ENCODE measurements around the gene PLK1.

Gene PLK1

DNA sequence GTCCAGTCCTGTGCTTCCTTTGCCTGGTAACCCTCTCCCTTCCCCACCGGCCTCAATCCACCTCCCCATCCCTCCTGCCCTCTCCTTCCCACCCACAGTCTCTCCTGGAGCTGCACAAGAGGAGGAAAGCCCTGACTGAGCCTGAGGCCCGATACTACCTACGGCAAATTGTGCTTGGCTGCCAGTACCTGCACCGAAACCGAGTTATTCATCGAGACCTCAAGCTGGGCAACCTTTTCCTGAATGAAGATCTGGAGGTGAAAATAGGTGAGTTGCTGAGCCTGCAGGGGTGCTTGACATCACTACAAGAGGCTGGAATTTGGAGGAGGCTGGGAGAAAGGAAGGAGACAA is 1.3 kb downstream of the PLK1 start:
- no peak for DNase-seq (ENCODE audit: low spot score)

DNA sequence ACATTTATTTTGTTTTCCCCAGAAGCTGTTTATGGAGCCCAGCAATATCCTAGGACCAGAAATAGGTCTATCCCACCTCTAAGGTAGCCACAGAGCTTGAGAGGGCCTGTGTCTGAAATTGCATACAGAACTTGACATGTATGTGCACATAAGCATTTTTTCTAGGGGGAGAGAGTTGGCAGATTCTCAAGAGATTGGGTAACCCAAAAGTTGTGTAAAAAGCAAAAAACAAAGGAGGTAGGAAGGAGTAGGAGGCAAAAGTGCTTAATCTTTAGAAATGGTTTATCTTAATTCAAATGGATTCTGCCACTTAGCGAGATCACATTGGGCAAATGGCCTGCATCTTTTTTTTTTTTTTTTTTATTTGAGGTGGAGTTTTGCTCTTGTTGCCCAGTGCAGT is 3.5 kb downstream of the PLK1 start:
- DNase-seq (ENCODE audit: low spot score) = no peak

DNA sequence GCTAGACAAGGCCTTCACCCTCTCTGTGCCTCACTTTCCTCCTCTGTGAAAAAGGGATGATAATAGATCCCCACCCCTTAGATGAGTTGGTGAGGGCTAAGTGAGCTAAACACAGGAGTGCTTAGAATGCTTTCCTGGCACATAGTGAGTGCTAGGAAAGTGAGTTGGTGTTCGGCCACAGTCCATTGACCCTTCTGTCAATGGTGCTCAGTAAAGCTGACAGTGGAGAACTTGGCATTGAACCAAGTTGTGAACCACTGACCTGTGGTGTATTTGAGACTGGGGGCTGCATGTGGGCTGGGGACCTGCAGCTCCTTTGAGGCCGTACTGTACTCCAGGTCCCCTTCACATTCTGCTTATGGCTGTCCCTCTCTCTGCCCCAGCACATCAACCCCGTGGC is 4.8 kb downstream of the PLK1 start:
- no peak for DNase-seq (ENCODE audit: low spot score)

DNA sequence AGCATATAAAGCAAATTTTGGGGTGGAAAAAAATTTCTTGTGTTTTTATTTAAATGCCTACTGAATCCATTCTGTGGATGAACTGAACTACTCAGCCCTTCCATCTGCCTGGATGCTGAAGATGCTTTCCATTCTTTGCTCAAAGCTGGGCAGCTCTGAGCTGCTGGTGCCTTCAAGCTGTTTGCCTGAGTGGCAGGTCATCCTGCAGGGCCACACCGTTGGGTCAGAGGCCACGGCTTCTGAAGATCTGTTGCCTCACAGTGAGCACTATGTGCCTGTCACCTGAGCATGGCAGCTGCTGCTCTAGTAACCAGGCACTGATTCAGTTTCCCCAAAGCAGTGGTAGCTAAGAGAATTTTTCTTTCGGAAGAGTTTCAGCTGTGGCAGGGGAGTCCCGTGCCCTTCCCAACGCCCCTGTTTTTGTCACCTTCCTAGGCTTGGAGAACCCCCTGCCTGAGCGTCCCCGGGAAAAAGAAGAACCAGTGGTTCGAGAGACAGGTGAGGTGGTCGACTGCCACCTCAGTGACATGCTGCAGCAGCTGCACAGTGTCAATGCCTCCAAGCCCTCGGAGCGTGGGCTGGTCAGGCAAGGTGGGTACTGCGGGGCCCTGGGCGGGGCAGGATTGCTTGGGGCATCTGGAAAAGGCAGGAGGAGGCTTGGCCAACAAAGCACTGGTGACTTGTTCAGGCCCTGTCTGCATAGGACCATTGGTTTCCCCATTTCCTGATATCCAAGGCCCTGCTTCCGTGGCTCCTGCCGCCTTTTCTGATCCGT is 8.5 kb downstream of the PLK1 start:
- no peak for DNase-seq (ENCODE audit: low spot score)

DNA sequence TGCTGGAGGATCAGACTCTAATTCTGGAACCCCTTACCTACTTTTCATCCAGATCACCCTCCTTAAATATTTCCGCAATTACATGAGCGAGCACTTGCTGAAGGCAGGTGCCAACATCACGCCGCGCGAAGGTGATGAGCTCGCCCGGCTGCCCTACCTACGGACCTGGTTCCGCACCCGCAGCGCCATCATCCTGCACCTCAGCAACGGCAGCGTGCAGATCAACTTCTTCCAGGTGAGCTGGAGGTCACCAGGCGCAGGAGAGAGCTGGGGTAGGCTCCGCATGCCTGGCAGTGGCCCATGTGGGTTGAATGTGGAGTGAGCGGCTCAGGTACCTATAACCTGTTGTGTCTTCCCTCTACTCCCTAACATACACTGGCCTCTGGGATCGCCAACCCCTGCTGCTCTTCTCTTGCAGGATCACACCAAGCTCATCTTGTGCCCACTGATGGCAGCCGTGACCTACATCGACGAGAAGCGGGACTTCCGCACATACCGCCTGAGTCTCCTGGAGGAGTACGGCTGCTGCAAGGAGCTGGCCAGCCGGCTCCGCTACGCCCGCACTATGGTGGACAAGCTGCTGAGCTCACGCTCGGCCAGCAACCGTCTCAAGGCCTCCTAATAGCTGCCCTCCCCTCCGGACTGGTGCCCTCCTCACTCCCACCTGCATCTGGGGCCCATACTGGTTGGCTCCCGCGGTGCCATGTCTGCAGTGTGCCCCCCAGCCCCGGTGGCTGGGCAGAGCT is 10.9 kb downstream of the PLK1 start:
- no peak for DNase-seq (ENCODE audit: low spot score)

- DNase-seq (ENCODE audit: low spot score) = no peak
Measured at GRCh38 chr16:23690771-23691482, 12.2 kb downstream of the PLK1 start.

DNA sequence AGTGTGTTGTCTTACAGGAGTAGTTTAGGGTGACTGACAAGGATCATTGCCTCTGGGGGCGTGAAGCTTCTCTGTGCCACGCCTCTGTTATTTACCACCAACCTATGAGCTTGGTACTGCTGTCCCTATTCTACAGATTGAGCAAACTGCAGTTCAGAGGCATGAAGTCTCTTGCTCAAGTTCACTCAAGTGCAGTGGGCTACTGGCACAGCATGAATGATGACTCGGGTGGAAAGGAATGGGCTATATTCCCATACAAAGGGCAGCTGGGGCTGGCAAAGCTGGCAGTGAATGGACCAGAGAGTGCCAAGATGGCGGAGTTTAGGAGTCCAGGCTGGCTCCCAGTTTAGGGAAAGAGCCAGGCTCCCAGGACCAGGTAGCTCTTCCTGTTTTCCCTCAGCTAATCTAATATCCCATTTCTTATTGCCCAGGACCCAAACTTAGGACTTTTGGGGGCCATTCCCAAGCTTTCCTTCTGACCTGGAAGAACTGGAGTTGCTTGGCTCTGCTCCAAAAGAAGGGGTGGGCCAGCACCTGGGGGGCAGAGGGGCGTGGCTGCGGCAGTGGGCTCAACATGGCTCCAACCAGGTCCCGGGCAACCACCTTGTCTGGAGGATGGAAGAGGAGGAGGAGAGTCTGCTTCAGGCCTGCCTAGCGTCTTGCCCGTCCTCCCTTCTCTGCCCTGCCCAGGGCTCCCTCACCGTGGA is 12.9 kb downstream of the PLK1 start:
- DNase-seq (ENCODE audit: low spot score) = peak; percentile 78

DNA sequence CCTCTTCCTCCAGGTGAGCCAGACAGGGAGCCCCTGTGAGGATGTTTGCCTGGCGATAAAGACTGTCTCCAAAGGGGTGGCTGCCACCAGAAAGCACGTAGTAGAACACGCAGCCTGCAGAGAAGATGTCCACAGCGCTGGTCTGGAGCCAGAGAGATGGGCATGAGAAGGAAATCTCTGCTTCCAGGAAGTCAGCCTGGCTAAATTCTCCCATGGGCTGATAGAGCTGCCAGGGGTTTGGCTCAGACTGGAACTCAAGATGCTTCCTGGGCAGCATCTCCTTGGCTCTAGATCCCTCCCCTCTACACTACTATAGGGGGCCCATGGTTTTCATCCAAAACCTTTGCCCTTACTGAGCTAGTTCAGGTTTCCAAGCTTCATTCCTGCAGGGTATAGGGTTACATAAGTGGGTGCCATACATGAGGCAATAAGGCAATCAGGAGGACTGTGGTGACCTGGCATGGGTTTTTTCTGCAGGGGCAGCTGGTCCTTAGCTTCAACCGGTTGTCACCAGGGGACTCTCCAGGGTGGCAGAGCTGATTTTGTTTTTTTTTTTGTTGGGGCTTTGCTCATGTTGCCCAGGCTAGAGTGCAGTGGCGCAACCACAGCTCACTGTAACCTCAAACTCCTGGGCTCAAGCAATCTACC is 13.6 kb downstream of the PLK1 start:
- DNase-seq (ENCODE audit: low spot score) = no peak

- no peak for DNase-seq (ENCODE audit: low spot score)
Measured at GRCh38 chr16:23694265-23694643, 15.6 kb downstream of the PLK1 start.

DNA sequence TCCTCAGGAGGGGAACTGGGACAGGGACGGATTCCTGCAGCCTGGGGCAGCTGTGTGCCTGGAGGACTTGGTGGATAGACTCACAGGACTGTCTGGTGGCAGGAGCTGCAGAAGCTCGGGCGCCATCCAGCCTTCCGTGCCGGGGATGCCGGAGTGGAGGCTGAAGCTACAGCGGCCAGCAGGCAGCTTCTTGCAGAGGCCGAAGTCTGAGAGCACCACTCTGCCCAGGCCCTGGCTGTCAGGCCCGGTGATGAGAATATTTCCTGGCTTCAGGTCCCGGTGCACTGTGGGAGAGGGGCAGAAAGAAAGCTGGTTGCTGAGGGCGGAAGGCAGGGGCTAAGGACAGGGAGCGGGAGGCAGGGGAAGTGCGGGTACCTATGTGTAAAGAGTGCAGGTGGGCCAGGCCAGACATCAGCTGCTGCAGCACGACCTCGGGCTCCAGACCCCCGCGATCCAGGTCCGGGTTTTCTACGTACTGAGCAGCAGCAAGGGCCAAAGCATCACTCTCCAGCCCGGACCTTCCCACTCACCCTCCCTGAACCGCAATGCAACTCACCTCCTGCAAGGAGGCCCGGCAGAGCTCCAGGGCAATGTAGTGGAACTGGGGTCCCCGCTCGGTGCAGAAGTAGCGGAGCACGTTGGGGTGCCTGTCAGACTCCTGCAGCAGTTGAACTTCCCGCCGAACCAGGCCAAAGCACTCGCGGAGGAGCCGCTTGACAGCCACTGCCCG is 16.1 kb downstream of the PLK1 start:
- DNase-seq (ENCODE audit: low spot score) = peak; percentile 55

GRCh38 chr16:23695756-23696155 is 17.1 kb downstream of the PLK1 start:
- no peak for DNase-seq (ENCODE audit: low spot score)

DNA sequence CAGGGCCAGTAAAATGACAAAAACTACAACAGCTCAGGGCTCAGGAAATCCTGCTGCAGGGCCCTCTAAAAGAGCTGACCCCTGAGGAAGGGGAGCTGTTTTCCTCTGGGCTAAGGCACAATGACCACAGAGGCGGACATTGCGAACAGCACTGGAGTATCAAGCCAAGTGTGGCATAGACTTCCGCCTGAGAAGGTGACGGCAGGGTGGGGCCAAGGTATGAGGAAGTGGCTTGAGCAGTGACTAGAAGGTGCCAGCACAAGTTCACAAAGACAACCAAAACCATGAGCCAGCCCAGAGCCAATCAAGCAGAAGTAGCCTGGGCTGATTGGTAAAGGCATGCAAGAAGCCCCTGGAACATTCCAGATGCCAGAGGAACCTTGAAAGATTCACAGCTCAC is 20.4 kb downstream of the PLK1 start:
- peak; percentile 63 for DNase-seq (ENCODE audit: low spot score)

DNA sequence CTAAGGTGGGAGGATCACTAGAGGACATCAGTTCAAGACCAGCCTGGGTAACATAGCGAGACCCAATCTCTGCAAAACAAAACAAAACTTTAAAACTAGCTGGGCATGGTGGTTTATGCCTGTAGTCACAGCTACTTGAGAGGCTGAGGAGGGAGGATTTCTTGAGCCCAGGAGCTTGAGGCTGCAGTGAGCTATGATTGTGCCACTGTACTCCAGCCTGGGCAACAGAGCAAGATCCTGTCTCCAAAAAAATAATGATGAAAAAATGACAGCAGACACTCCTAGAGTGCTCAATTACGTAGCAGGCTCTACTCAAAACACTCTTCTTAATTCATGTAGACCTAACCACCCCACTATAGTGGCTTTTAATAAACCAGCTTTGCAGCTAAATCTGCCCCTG is 21.4 kb downstream of the PLK1 start:
- no peak for DNase-seq (ENCODE audit: low spot score)

- no peak for DNase-seq (ENCODE audit: low spot score)
Measured at GRCh38 chr16:23700509-23700908, 21.8 kb downstream of the PLK1 start.

DNA sequence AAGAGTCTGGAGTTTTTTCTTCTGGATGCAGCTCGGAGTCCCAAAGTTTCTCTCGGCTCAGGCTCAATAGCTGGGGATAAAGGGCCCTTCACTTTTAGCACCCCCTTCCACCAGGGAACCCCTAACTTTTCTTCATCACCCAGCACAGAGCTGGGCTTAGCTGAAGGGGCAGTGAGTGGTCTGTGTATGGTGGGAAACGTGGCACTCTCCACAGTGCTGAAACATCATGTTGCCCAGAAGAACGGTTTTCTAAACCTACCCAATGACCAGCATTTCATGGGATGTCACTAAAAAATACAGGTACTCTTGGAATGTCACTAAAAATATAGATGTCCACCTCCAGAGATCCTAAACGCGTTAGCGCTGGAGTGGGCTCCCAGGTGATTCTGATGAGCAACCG is 22.4 kb downstream of the PLK1 start:
- no peak for DNase-seq (ENCODE audit: low spot score)

- DNase-seq (ENCODE audit: low spot score) = no peak
Measured at GRCh38 chr16:23702951-23703350, 24.3 kb downstream of the PLK1 start.

DNA sequence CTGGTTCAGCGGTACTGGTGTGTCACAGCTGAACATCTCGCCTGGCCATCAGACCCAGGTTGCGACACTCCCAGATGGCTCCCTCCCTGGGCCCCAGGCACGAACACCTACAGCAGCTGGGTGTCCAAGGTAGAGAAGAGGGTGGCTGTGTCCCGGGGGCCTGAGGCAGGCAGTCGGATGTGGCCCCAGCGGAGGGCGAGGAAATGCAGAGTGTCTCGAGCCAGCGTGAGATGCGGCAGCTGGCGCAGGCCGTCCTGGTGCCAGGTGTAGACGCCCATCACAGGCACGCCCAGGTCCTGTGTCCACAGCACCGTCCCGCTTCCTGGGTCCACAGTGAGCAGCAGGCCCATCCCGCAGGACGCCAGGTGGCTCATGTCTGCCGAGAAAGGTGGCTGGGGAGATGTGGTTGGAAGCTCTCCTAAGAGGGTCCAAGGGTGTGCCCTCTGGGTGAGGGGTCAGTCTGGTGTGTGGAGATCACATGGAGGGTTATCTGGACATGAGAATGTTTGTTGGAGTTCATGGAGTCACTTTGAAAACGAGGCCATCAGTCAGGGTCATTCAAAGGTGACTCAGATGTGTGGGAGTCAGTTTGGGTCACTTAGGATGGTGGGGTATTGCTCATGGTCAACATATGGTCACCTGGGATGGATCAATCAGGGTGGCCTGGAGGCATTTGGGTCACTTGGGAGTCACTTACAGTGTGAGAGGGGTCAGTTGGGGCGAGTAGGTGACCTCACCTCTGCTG is 26.3 kb downstream of the PLK1 start:
- DNase-seq (ENCODE audit: low spot score) = no peak

DNA sequence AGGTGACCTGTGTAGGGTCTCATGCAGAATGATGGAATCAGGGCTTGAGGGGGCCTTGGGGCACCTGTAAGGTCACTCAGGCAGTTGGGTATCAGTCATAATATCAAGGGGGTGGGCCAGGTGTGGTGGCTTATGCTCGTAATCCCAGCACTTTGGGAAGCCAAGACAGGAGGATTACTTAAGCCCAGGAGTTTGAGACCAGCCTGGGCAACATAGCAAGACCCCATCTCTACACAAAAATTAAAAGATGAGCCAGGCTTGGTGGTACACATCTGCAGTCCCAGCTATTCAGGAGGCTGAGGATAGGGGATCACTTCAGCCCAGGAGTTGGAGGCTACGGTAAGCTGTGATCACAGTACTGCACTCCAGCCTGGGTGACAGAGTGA is 26.8 kb downstream of the PLK1 start:
- DNase-seq (ENCODE audit: low spot score) = no peak

DNA sequence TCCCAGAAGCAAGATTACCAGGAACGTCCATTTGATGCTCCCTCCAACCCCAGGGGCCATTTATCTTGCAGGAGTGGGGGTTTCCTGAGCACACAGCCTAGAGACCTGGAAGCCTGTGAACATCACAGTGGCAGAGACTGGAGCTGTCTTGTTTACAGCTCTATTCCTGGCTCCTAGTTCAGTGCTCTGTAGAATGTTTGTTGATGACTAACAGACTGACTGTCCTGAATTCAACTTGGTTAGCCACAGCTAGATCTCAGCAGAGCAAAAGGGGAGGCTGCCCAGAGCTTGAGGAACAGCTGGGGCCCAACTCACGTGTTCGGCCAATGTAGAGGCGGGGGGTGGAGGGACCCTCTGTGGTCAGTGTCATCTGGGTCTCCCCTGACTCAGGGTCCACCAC is 27.8 kb downstream of the PLK1 start:
- no peak for DNase-seq (ENCODE audit: low spot score)

DNA sequence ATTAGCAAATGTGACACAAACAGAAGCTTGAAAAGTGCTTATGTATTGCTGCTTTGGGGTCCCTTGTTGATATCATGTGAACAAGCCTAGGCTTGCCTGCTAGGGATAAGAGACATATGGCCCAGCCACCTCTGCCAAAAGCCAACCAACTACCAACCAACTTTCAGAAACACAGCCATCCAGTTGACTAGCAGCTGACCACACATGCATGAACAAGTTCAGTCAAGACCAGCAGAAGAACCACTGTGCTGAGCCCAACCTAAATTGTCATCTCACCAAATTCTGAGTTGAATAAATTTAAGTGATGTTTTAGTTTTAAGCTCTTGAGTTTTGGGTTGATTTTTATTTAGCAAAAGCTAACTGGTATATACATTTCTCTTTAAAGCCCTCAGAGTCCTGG is 30.8 kb downstream of the PLK1 start:
- DNase-seq (ENCODE audit: low spot score) = no peak

DNA sequence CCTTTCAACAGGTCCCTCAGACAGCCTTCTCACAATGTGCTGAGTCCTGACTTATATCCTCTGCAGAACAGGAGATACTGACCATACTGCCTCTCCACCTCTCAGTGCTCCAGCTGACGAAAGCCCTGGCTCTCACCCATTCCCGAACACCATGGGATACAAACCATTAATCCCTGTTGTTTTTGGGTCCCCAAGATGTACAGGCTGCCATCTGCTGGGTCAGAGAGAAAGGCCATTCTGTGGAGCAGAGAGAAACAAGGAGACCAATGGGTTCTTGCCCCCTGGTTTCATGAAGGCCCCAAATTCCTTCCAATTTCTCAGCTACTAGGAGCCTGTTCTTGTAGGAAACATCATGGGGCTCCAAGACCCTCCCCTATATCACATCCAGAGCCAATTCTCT is 31.3 kb downstream of the PLK1 start:
- no peak for DNase-seq (ENCODE audit: low spot score)

Data from kidney tubule cell (primary cell).